H9 (cell line): Measurements from ENCODE around the gene KRCC1. TPM values are rescaled to one million over a fixed set of nuclear protein-coding genes. Genes with fewer than 3 reads are reported as not detected.

Experiments used
- DNase-seq: peaks from one replicate; pipeline ENCODE4 v3.0.0-alpha.2; 2017
- H2AFZ ChIP-seq: one replicate; pipeline ENCODE4 v1.6.1; 2013; ENCODE audit warnings: mild to moderate bottlenecking, low read length, control low read depth, moderate library complexity
- H2AK5ac ChIP-seq: 2 replicates; pipeline ENCODE4 v1.6.1; 2013; ENCODE audit warnings: low read length, control low read depth, mixed read lengths; ENCODE audit not compliant: insufficient read length
- H2BK120ac ChIP-seq: one replicate; pipeline ENCODE4 v1.6.1; 2013; ENCODE audit warnings: low read depth, mild to moderate bottlenecking, low read length, control low read depth, inconsistent platforms; ENCODE audit not compliant: poor library complexity, severe bottlenecking
- H2BK12ac ChIP-seq: 2 replicates; pipeline ENCODE4 v1.6.1; 2013; ENCODE audit warnings: low read length, control low read depth, mixed read lengths, low read depth; ENCODE audit not compliant: insufficient read length
- H2BK15ac ChIP-seq: 2 replicates; pipeline ENCODE4 v1.6.1; 2013; ENCODE audit warnings: low read depth, low read length, control low read depth
- H2BK20ac ChIP-seq: one replicate; pipeline ENCODE4 v1.6.1; 2013; ENCODE audit warnings: low read depth, mild to moderate bottlenecking, low read length, control low read depth, inconsistent platforms; ENCODE audit not compliant: poor library complexity, severe bottlenecking
- H2BK5ac ChIP-seq: 2 replicates; pipeline ENCODE4 v1.6.1; 2013; ENCODE audit warnings: low read length, control low read depth, mixed read lengths; ENCODE audit not compliant: insufficient read length
- H3K14ac ChIP-seq: 2 replicates; pipeline ENCODE4 v1.6.1; 2013; ENCODE audit warnings: low read length, control low read depth; ENCODE audit not compliant: insufficient read depth
- H3K18ac ChIP-seq: 2 replicates; pipeline ENCODE4 v1.6.1; 2013; ENCODE audit warnings: low read depth, mild to moderate bottlenecking, mixed read lengths, low read length, control low read depth; ENCODE audit not compliant: insufficient read length
- H3K23ac ChIP-seq: 2 replicates; pipeline ENCODE4 v1.6.1; 2013; ENCODE audit warnings: low read length, control low read depth, mixed read lengths, low read depth; ENCODE audit not compliant: insufficient read length
- H3K23me2 ChIP-seq: 2 replicates; pipeline ENCODE4 v1.6.1; 2013; ENCODE audit warnings: low read depth, mild to moderate bottlenecking, mixed read lengths, low read length, control low read depth; ENCODE audit not compliant: insufficient read length, poor library complexity, severe bottlenecking
- H3K27ac ChIP-seq: 2 replicates; pipeline ENCODE4 v1.5.1; 2013; ENCODE audit warnings: low read length, control low read depth, mixed read lengths, low read depth; ENCODE audit not compliant: insufficient read length
- H3K27me3 ChIP-seq: 2 replicates; pipeline ENCODE4 v1.6.1; 2013; ENCODE audit warnings: low read length, control low read depth, inconsistent platforms; ENCODE audit not compliant: insufficient read depth
- H3K4ac ChIP-seq: 2 replicates; pipeline ENCODE4 v1.6.1; 2013; ENCODE audit warnings: low read depth, mild to moderate bottlenecking, control low read depth, inconsistent platforms, low read length, moderate library complexity
- H3K4me1 ChIP-seq: 2 replicates; pipeline ENCODE4 v1.6.1; 2013; ENCODE audit warnings: low read length, control low read depth, inconsistent platforms; ENCODE audit not compliant: insufficient read depth
- H3K4me2 ChIP-seq: 2 replicates; pipeline ENCODE4 v1.6.1; 2013; ENCODE audit warnings: low read length, control low read depth, mixed read lengths; ENCODE audit not compliant: insufficient read length, insufficient read depth
- H3K56ac ChIP-seq: 2 replicates; pipeline ENCODE4 v1.6.1; 2013; ENCODE audit warnings: low read depth, mild to moderate bottlenecking, mixed read lengths, low read length, control low read depth; ENCODE audit not compliant: insufficient read length
- H3K79me1 ChIP-seq: 2 replicates; pipeline ENCODE4 v1.6.1; 2013; ENCODE audit warnings: low read depth, mild to moderate bottlenecking, moderate library complexity, low read length, control low read depth, inconsistent platforms; ENCODE audit not compliant: insufficient read depth, poor library complexity, severe bottlenecking
- H3K79me2 ChIP-seq: 2 replicates; pipeline ENCODE4 v1.6.1; 2013; ENCODE audit warnings: low read length, control low read depth, inconsistent platforms; ENCODE audit not compliant: insufficient read depth
- H3K9ac ChIP-seq: 2 replicates; pipeline ENCODE4 v1.6.1; 2013; ENCODE audit warnings: low read length, control low read depth, mixed read lengths; ENCODE audit not compliant: insufficient read length; ENCODE audit errors: extremely low read depth
- H3K9me3 ChIP-seq: one replicate; pipeline ENCODE4 v1.6.1; 2013; ENCODE audit warnings: low read depth, low read length, inconsistent platforms; ENCODE audit not compliant: control insufficient read depth
- H3T11ph ChIP-seq: one replicate; pipeline ENCODE4 v1.6.1; 2013; ENCODE audit warnings: mild to moderate bottlenecking, low read length, control low read depth, inconsistent platforms
- H4K20me1 ChIP-seq: one replicate; pipeline ENCODE4 v1.6.1; 2013; ENCODE audit not compliant: control insufficient read depth, insufficient read length, insufficient read depth
- H4K5ac ChIP-seq: 2 replicates; pipeline ENCODE4 v1.6.1; 2013; ENCODE audit warnings: low read depth, mild to moderate bottlenecking, mixed read lengths, low read length, control low read depth; ENCODE audit not compliant: insufficient read length
- H4K8ac ChIP-seq: replicated peaks from 2 replicates; pipeline ENCODE4 v1.6.1; 2013; ENCODE audit warnings: low read length, control low read depth, mixed read lengths, low read depth; ENCODE audit not compliant: insufficient read length
- H4K91ac ChIP-seq: 2 replicates; pipeline ENCODE4 v1.6.1; 2013; ENCODE audit warnings: low read depth, mild to moderate bottlenecking, moderate library complexity, mixed read lengths, low read length, control low read depth; ENCODE audit not compliant: insufficient read length
- H3K27ac Mint-ChIP-seq, 3 experiments: 2 replicates in 2 of 3; 3 replicates in 1 of 3; pipeline ENCODE4 v1.8.0; 2020 to 2021; ENCODE audit warnings: mixed read lengths in 3 of 3, mild to moderate bottlenecking in 1 of 3, moderate library complexity in 1 of 3
- H3K27me3 Mint-ChIP-seq: 2 replicates; pipeline ENCODE4 v1.8.0; 2021; ENCODE audit warnings: low read depth, mild to moderate bottlenecking, moderate library complexity, mixed read lengths
- H3K36me3 Mint-ChIP-seq, 3 experiments: 2 replicates in 2 of 3; 3 replicates in 1 of 3; pipeline ENCODE4 v1.8.0; 2020 to 2021; ENCODE audit warnings: low read depth in 3 of 3, mixed read lengths in 3 of 3; ENCODE audit not compliant: insufficient read depth in 1 of 3
- H3K4me1 Mint-ChIP-seq, 2 experiments: 2 replicates each; pipeline ENCODE4 v1.8.0; 2020; ENCODE audit warnings: mixed read lengths in 2 of 2
- H3K4me3 Mint-ChIP-seq, 2 experiments: 2 replicates in 1 of 2; 3 replicates in 1 of 2; pipeline ENCODE4 v1.8.0; 2020 to 2021; ENCODE audit warnings: mild to moderate bottlenecking in 2 of 2, mixed read lengths in 2 of 2, moderate library complexity in 1 of 2
- H3K9me3 Mint-ChIP-seq, 2 experiments: 2 replicates in 1 of 2; 3 replicates in 1 of 2; pipeline ENCODE4 v1.8.0; 2020; ENCODE audit warnings: mild to moderate bottlenecking in 2 of 2, mixed read lengths in 2 of 2, moderate library complexity in 1 of 2
- WGBS: extraction: QIAGEN DNeasy Blood & Tissue Kit; methylation state at CpG from one replicate; pipeline ENCODE4 v1.1.7; 2013; ENCODE audit warnings: missing lambda C conversion rate, low lambda C conversion rate, mixed read lengths; ENCODE audit not compliant: insufficient read length; ENCODE audit errors: extremely low coverage; 5-methylcytosine and 5-hydroxymethylcytosine counted together
- total RNA-seq: library from RNA; stranded (reverse); gene quantifications from 2 replicates; pipeline ENCODE4 v1.2.1, GENCODE V29; 2021
- TF ChIP-seq, protein P1 (sequence below): fragments of 200-600 bp; sonication (generic); conservative IDR thresholded peaks from 3 replicates; pipeline ENCODE4 v1.8.0; 2021; ENCODE audit warnings: antibody characterized with exemption, mild to moderate bottlenecking

KRCC1 gene
- total RNA-seq, 1 experiment from 2014 or later: 8.2 TPM

DNA sequence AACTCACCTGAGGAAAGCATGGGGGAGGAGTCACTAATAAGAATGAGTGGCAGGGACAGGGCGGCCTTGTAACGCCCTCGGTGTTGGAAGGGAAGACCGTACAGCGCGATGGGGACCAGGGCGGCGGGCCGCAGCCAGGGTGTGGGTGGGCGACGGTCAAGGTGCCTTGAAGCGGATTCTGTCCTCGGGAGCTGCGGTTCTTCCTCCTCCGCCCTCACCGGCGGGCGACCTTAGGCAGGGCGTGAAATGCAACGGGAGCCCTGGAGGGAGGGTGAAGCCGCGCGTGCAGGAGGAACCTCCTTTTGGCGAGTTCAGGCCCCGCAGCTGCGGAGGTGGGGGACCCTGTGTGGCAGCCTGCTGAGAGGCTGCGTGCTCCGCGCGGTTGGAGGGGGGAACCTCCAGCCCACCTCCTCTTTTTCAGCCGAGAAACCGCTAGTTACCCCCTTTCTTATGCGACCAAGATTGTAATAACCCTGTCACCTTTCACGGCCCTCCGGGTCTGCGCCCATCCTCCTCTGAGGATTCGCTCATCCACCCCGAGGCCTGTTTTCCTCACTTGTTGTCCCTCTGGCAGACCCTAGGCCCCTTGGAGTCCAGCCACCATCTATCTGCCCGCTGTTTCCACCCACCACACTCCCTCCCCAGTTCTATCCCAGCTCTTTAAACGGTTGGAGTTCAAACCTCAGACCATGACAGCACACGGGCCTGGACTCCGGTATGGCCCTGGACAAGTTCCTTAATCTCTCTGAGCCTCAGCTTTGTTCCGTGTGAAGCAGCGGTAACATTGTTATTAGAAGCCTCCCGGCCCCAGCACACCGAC, 38.4 kb downstream of the KRCC1 start:
- Histone ChIP-seq H3K18ac (peak overlapping the region; percentile 99), H3K23me2 (no peaks in the 10 kb centered on the region), H3K27me3 (no peaks in the 10 kb centered on the region), H2AK5ac (no peak overlapping the region), H3K4me2 (peak overlapping the region; percentile 39), H2BK15ac (no peak overlapping the region), H4K91ac (no peak overlapping the region), H3K9me3 (no peaks in the 10 kb centered on the region), H3K4me1 (peaks cover 9% of the 10 kb centered on the region; the same call in 1 of the 2 replicates), H3T11ph (no peak overlapping the region), H4K8ac (no peak overlapping the region), H3K9ac (peak overlapping the region; percentile 89), H3K27ac (peak overlapping the region; percentile 88), H3K4ac (no peak overlapping the region; the same call in 1 of the 2 replicates), H2BK120ac (no peak overlapping the region), H4K5ac (no peak overlapping the region), H3K79me1 (no peaks in the 10 kb centered on the region), H3K56ac (no peak overlapping the region), H3K23ac (no peak overlapping the region), H2BK12ac (no peak overlapping the region), H4K20me1 (no peaks in the 10 kb centered on the region), H2AFZ (peak overlapping the region; percentile 61), H2BK5ac (no peak overlapping the region), H3K14ac (peak overlapping the region; percentile 16), H2BK20ac (no peak overlapping the region), H3K79me2 (no peaks in the 10 kb centered on the region)
- TF ChIP-seq, protein P1, sequence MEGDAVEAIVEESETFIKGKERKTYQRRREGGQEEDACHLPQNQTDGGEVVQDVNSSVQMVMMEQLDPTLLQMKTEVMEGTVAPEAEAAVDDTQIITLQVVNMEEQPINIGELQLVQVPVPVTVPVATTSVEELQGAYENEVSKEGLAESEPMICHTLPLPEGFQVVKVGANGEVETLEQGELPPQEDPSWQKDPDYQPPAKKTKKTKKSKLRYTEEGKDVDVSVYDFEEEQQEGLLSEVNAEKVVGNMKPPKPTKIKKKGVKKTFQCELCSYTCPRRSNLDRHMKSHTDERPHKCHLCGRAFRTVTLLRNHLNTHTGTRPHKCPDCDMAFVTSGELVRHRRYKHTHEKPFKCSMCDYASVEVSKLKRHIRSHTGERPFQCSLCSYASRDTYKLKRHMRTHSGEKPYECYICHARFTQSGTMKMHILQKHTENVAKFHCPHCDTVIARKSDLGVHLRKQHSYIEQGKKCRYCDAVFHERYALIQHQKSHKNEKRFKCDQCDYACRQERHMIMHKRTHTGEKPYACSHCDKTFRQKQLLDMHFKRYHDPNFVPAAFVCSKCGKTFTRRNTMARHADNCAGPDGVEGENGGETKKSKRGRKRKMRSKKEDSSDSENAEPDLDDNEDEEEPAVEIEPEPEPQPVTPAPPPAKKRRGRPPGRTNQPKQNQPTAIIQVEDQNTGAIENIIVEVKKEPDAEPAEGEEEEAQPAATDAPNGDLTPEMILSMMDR: 0 out of 3 replicates have a peak, but pooled peaks have one; percentile 14
- no CpG with 5 or more reads among the region's 46 CpGs for WGBS
- Mint-ChIP-seq H3K27me3 (no peaks in the 10 kb centered on the region), H3K9me3 (no peaks in the 10 kb centered on the region; a peak in 1 of 5 replicates), H3K36me3 (no peaks in the 10 kb centered on the region; a peak in 1 of 7 replicates), H3K27ac (peak overlapping the region; percentile 100), H3K4me1 (peaks cover 39 to 42% of the 10 kb centered on the region in 2 experiments), H3K4me3 (peak overlapping the region; percentile 95 to 96)
- no peak for DNase-seq
